HG02623 (cell line): ENCODE results near the gene RABL3.
A peak's percentile ranks its signal among the peaks of the same experiment; 100 is the strongest.
"Not testable (repeated sequence)": the region's sequence is repeated elsewhere in the genome, so short reads cannot be mapped to it uniquely, and the experiment has no call there.

Experiments
- ATAC-seq: cut with Tn5 transposase; IDR thresholded peaks from one replicate; pipeline ENCODE4 v1.9.1; 2021; ENCODE audit warnings: moderate library complexity; ENCODE audit not compliant: unreplicated experiment

Gene RABL3, protein sequence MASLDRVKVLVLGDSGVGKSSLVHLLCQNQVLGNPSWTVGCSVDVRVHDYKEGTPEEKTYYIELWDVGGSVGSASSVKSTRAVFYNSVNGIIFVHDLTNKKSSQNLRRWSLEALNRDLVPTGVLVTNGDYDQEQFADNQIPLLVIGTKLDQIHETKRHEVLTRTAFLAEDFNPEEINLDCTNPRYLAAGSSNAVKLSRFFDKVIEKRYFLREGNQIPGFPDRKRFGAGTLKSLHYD

DNA sequence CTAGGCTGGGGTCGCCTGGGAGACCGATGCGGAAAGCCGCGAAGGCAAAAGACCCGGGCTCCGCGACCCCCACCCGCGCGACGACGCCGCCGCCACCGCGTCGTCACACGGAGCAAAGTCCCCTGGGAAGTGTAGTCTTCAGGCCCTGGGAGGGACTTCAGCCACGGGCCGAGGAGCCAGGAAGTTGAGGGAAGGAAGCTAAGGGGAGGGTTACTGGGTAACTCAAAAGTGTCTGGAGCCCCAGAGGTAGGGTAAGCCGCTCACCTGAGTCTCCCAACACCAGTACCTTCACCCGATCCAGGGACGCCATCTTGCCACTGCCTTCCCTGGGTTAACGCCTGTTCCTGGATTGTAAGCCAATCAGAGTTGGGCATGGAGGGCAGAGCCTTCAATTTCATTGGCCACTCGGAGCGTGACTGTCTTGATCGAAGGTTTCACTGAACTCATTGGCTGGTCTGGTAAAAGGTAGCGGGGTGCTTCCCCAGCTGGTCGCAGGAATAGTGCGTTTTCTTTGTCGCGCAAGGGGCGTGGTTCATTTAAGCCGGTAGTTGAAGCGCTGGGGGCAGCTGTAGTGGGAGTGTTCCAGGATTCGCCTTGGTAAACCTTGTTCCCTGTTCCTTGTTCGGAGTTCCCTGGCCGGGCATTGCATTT lies at the start of gene RABL3, which contains the start of gene GTF2E1:
Gene RABL3 (minus strand): TSS at position 319 of the 651 bp plus-strand sequence. CDS start 9 bp downstream, at position 310.
Gene GTF2E1 (plus strand): TSS at position 547 of the 651 bp plus-strand sequence. CDS start 7,809 bp downstream, outside the sequence.
- peak; percentile 99 for ATAC-seq

DNA sequence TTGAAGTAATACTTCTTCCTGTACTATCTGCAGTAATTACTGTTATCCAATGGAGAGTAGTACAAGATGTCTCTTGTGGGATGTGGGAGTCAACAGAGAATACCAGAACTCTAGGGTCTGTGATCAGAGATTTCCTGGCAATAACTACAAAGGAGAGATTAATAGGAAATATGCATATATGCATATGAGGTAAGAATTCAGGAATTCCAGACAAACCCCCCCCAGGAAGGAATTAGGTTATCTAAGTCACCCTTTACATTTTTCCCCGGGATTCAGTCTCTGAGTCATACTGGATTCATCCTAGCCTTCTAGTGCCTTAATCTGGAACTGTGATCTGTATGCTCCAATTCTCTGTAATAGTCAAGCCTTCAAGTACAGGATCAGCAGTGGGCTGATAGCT lies 49.6 kb upstream of the RABL3 start:
- no peak for ATAC-seq

DNA sequence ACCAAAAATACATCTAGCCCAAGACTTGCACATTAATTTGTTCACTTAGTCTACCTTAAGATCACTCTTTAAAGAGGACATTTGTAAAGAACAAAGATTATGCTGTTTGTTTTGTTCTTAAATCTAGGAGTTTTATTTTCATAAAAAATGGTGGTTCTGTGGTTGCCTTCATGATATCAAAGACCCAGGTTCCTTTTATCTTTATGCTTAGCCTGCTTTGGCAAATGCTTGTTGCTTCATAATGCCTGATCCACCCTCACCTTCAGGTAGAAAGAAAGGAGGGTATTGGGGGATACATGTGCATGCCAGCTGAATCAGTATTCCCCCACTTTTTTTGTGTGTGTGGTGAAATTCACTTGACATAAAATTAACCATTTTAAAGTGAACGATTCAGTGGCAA lies 48.7 kb upstream of the RABL3 start:
- no peak for ATAC-seq

DNA sequence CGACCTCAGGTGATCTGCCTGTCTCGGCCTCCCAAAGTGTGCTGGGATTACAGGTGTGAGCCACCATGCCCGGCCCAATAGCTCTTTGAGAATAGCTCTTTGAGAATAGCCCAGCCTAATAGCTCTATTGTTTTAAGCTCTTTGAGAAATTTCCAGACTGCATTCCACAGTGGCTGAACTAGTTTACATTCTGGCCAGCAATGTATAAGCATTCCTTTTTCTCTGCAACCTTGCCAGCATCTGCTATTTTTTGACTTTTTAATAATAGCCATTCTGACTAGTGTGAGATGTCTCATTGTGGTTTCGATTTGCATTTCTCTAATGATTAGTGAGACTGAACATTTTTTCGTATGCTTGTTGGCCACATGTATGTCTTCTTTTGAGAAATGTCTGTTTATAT lies 43.5 kb upstream of the RABL3 start:
- peak; percentile 48 for ATAC-seq

DNA sequence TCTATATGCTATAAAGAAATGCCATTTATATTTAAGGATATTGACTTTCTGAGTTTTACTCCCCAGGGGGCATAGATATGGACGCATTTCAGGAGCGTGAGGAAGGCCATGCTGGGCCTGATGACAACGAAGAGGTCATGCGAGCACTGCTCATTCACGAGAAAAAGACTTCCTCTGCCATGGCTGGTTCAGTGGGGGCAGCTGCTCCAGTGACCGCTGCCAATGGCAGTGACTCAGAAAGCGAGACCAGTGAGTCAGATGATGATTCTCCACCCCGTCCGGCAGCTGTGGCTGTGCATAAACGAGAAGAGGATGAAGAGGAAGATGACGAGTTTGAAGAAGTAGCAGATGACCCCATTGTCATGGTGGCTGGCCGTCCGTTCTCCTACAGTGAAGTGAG lies 38.7 kb upstream of the RABL3 start:
- ATAC-seq = peak; percentile 93

DNA sequence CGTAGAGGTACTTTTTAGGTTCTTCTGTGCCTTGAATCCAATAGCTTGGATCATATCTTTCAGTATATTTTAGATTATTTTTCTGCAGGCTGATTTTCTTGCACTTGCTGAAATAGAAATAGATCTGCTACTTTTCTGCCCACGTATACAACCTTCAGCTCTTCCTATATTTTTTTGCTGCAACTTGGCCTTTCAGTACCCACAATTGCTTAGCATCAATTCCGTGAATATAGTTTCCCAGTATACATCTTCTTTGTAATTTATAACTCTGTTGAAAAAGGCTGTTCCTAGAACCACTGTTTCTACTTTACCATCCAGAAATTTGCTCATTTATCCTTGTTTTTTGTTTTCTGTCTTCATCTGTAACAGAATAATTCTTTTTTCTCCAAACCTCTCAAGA lies 36.5 kb upstream of the RABL3 start:
- ATAC-seq = no peak

DNA sequence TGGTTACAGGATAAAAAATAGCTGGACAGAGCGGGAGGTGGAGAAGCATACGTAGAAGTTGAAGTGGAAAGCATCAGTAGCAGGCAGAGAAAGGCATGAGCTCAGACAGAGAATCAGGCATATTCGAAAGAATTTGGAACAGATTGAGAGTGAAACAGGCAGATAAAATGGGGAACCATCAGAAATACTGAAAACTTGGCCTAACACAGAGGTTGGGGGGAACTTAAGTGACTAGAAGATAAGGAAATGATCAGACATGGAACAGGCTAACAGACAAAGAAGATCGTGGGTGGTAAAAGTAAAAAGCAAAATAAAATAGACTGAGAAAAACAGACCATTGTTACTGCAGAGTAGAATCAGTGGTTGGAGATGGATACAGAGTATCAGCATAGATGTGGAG lies 33.1 kb upstream of the RABL3 start:
- ATAC-seq = no peak

DNA sequence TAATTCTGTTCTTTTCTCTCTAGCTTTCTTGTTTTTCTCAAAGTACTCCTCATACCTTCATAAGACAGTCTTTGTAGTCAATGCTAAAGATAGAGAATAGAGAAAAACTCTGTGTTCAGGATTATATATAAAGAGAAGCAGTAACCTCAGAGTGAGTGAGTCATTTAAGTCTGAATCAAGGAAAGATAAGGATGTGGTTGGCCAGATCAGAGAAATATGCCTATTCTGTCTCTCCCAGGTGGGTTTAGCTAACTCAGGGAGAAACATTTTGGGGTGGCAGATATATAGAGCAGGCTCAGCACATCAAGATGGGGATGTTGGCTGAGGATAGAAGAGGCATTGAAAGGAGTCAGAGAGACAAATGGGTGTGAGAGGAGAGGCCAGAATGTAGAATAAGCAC lies 31.6 kb upstream of the RABL3 start:
- peak; percentile 75 for ATAC-seq

DNA sequence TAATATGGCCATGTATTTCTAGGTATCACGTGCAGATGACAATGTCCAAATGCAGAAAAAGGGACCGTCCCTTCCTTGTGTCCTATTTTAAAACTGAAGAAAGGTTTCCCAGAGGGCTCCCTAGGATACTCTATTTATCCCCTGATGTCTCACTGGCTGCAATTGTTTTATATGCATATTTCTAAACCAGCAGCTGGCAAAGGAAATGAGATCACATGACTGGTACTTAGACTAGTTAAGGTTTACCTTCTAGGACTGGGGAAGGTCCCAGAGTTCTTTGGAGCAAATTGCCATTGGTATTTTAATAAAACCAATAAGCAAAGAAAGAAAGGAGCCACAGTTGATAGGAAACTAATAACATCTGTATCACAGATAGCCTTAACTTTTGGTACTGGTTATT lies 29.8 kb upstream of the RABL3 start:
- ATAC-seq = no peak

DNA sequence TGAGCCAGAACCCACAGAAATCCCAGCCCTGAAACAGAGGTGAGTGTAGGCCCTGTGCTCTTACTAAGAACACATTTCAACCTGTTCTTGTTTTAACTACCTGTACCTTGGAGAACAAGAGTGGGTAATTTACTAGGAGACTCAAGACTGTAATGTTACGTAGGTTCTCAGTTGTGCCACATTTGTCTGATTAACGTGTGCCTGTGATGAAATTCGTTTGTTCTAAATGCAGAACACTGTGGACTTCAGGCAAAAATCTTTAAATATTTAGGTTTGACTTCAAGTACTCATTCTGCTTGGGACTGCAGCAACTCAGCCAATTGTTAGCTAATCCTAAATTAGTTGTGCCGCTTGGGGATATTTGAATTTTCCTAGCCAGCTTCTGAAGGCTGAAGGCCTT lies 28.6 kb upstream of the RABL3 start:
- no peak for ATAC-seq

DNA sequence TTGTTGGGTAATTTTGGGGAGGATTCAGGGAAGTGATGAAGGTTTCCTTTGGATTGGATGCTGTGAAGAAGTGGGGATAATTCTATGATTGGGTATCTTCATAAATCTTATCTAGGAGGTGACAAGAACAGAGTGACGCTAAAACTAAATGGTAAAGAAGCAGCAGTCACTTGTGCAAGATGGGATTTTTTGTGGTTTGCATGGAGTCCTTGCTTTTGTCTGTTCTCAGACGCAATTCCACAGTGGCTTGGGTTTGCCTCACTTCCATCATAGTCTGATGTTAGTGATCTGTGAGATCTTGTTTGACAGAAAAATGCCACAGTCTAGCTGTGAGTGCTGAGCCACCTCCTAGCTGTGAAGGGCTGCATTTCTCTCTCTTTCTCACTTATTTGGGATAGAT lies 27.1 kb upstream of the RABL3 start:
- ATAC-seq = no peak

DNA sequence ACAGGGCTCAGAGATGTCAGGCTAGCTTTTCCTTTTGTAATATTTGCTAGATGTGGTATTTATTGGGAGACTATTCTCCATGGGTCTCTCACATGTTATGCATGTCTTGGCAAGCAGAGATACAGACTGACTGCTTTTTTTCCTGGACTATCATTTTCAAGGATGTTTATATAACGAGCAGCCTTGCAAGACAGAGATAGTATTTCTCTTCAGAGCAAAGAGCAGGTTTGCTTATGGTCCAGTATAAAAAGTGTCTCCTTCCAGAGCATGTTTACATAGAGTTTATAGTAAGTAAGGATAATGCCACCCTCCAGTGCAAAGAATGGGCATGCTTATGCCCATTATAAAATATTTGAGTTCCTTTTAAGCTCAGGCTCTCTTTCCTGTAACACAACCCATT lies 24.8 kb upstream of the RABL3 start:
- ATAC-seq = no peak

DNA sequence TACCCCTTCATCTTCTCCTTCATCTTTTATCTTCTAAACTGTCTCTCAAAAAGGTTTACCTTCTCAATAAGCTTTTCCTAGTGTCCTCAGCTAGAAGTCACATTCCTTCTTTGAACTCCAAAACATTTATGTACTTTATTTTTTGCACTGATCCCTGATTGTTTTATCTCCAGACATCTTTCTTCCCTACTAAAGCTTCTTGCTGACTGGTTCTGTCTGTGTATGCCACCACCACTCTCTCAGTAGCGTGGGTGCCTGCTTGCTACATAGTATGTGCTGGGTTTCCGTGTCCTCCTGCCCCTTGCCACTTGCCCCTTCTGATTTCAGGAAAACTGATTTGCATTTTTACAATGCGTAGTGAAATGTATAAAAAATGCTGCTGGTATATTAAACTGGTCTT lies 24.3 kb upstream of the RABL3 start:
- no peak for ATAC-seq

DNA sequence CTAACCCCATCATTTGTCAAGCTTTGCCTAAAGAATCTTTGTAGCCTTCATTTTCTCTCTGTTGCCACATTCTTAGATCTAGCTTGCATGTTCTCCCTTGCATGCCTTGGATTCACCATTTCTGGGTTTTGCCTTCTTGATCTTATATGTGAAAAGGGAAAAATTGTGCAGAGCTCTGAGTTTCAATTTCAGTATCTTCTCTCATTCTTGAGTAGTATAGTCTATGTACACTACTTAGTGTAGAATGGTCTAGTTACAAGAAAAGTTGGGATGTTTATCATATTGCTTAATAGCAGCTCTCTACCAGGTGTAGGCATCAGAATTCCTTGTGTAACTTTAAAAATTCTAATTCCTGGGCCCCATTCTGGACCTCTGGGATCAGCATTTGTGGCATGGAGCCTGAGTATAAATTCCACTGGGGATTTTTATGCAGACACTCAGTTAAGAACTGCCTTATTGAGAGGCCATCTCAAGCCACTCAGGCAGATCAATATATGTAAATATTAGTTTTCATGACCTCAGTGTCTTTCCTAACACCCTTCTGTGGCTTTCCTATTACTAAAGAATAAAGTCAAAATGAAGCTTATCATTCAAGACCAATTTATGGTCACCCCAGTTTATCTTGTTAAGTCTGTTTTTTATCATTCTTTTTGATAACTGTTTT lies 23.6 kb upstream of the RABL3 start:
- ATAC-seq = peak; percentile 68

DNA sequence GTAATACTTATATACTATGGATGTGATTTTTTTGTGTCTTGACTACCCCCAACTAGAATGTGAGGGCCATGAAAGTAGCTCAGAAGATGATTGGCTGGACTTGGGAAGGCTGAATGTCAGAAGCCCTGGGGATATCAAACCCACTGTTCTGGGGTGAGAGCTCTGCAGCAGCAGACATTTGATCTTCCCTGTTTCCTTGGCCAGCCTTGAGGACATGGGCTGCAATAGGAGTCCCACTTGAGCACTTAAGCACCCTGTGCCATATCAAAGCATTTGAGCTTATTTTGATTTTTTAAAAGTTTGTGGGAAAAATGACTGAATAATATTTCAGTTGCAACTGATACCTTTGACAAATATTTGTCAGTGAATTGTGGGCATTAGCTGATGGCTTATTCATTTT lies 21.9 kb upstream of the RABL3 start:
- ATAC-seq = no peak

DNA sequence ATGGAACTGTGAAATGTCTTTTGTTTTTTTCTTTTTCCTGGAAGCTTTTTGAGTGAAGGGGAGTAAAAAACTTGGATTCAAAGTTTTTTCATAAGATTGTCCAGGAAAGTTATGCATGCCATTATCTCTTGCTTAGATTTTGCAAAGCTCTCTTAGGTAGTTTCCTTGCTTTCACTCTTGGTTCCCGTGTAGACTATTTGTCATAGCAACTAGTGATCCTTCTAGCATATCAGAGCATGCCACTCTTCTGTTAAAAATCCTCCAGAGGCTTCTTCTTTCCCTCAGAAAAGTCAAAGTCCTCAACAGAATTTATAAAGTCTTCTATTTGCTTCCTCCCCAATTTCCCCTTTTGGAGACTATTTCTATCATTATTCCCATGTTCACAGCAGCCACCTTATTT lies 21.3 kb upstream of the RABL3 start:
- ATAC-seq = peak; percentile 86

DNA sequence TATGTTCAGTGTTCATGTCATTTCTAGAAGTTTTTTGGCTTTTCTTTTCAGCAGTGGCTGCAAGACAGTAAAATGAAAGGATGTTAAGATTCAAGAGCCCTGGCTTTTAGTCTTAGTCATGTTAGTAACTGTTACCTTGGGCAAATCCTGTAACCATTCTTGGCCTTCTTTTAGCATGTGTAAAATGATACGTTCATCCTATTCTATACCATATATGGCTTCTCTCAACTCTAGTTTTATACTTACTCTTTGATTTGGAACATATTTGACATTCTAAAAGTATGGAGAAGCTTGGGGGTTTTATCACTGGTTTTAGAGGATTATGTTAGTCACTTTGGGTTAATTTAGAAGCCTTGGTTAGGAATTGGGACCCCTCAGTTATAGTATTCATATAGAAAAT lies 20.3 kb upstream of the RABL3 start:
- ATAC-seq = no peak

DNA sequence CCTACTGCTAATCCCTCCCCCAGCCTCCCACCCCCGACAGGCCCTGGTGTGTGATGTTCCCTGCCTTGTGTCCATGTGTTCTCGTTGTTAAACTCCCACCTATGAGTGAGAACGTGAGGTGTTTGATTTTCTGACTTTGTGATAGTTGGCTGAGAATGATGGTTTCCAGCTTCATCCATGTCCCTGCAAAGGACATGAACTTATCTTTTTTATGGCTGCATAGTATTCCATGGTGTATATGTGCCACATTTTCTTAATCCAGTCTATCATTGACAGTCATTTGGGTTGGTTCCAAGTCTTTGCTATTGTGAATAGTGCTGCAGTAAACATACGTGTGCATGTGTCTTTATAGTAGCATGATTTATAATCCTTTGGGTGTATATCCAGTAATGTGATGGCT lies 16.2 kb upstream of the RABL3 start:
- ATAC-seq = not testable (repeated sequence)

DNA sequence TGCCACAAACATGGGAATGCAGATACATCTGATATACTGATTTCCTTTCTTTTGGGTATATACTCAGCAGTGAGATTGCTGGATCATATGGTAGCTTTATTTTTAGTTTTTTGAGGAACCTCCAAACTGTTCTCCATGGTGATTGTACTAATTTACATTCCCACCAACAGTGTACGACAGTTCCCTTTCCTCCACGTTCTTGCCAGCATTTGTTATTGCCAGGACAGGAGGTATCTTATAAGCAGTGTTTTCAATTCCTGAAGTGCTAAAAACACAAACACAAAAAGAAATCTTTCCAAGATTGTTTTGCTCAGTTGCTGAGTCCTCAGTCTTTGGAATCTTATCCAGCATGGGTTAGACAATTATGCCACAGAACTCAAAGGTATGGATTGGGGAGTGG lies 13.7 kb upstream of the RABL3 start:
- ATAC-seq = no peak

DNA sequence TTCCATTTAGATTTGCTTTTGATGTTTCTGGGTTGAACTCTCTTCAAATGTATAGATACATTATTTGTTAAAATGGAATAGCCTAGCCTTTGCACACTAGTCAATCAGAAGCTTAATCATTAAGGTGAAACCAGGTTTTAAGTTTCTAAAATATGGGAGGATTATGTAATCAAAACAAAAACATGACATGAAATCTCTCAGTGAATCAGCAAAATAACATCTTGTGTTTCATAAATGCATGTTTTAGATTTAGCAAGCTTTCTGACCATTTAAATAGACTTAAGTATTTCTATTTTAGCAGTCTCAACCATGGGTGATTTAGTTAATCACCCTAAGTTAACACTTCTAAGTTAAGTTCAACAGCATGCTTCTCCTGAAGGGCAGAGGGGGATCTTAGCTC lies 11.5 kb upstream of the RABL3 start:
- no peak for ATAC-seq

DNA sequence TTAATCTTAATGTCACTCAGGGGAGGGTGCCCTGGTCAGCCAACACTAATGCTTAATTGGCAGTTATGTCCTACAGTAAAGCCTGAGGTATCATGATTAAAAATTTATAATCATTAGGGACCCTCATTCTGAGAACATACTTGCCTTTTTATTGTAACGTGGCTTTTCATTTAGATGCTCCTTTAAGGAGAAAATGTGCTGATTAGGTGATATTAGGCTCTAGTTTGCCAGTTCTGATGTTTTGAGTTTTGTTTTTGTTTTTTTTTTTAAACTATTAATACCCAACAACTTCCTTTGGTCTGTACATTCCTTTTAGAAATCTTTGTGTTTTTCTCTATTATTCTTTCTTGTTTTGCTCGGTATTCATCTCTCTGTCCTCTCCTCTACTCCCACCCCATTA lies 10.5 kb upstream of the RABL3 start:
- no peak for ATAC-seq

DNA sequence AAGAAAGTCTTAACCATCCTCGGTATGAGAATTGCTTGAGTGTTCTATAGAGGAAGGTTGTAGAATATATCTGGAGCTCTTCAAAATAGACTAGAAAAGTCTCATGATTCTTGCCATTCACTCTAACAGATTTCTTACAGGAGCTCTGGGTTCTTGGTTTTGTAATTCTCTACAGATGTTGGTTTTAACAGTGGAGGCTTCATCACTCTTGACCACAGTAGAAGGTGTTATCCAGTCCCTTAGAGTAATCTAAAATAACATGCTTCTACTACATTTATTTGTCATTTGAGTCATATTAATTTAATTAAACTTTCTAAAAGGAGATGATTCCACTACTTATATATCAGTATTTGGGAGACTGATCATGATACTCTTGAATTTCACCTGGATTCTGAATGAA lies 9.9 kb upstream of the RABL3 start:
- no peak for ATAC-seq
